Nephron (organoid): ENCODE results near the gene CRACR2B.
A peak's percentile ranks its signal among the peaks of the same experiment; 100 is the strongest.

ENCODE experiments used
- H3K27ac Mint-ChIP-seq, 3 experiments: 2 replicates each; pipeline ENCODE4 v1.8.0; 2020; ENCODE audit warnings: mixed read lengths in 3 of 3, mild to moderate bottlenecking in 2 of 3, moderate library complexity in 1 of 3
- H3K27me3 Mint-ChIP-seq: 2 replicates; pipeline ENCODE4 v1.8.0; 2021; ENCODE audit warnings: low read depth, mild to moderate bottlenecking, moderate library complexity, mixed read lengths
- H3K36me3 Mint-ChIP-seq: 2 replicates; pipeline ENCODE4 v1.8.0; 2020; ENCODE audit warnings: low read depth, mixed read lengths
- H3K4me1 Mint-ChIP-seq: 2 replicates; pipeline ENCODE4 v1.8.0; 2020; ENCODE audit warnings: mixed read lengths
- H3K4me3 Mint-ChIP-seq, 3 experiments: 2 replicates each; pipeline ENCODE4 v1.8.0; 2020; ENCODE audit warnings: mild to moderate bottlenecking in 3 of 3, mixed read lengths in 3 of 3, moderate library complexity in 2 of 3
- H3K9me3 Mint-ChIP-seq: 2 replicates; pipeline ENCODE4 v1.8.0; 2020; ENCODE audit warnings: mixed read lengths
- TF ChIP-seq, protein P1 (sequence below), 3 experiments: fragments of 200-600 bp; sonication (generic); IDR thresholded peaks; one replicate each; pipeline ENCODE4 v1.5.0; 2021; ENCODE audit warnings: antibody characterized with exemption in 3 of 3; ENCODE audit not compliant: unreplicated experiment in 3 of 3

Gene CRACR2B

DNA sequence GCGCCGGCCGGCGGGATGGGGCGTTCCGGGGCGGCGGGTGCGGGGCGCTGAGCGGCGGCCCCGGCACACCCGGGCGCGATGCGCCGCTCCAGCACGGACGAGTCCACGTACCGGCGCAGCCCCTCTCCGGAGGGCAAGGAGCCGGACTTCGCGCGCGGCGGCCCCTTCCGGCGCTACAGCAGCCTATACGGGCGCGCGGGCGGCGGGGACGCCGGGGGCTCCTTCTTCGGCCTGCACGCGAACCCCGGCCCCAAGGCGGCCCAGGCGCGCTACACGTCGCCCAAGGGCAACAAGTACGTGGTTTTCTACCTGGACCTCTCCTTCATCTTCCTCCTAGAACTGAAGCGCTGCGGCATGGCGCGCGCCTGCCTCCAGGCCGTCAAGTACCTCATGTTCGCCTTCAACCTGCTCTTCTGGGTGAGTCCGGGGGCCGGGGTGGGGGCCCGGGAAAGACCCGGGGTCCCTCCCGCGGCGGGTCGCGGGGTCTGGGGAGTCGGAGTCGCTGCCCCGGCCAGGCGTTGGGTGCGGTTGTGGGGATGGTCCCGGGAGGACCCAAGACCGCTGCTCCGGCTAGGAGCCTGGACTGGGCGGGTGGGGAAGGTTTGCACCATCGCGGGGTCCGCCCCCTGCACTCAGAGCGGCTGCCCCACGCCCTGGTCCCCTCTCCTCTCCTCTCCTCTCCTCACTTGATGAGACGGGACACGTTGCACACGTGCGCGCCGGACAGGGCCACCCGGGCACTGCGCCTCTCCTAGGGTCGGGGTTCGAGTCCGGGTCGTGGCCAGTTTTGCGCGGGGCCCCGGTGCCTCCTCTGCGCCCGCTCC is 22.4 kb downstream of the CRACR2B start:
- Mint-ChIP-seq H3K27ac (no peak overlapping the region), H3K4me3 (peak overlapping the region; percentile 82 to 85 (median 85)), H3K27me3 (peaks cover 4% of the 10 kb centered on the region), H3K36me3 (no peaks in the 10 kb centered on the region), H3K4me1 (peaks cover 9% of the 10 kb centered on the region), H3K9me3 (no peaks in the 10 kb centered on the region)
- TF ChIP-seq, protein P1, sequence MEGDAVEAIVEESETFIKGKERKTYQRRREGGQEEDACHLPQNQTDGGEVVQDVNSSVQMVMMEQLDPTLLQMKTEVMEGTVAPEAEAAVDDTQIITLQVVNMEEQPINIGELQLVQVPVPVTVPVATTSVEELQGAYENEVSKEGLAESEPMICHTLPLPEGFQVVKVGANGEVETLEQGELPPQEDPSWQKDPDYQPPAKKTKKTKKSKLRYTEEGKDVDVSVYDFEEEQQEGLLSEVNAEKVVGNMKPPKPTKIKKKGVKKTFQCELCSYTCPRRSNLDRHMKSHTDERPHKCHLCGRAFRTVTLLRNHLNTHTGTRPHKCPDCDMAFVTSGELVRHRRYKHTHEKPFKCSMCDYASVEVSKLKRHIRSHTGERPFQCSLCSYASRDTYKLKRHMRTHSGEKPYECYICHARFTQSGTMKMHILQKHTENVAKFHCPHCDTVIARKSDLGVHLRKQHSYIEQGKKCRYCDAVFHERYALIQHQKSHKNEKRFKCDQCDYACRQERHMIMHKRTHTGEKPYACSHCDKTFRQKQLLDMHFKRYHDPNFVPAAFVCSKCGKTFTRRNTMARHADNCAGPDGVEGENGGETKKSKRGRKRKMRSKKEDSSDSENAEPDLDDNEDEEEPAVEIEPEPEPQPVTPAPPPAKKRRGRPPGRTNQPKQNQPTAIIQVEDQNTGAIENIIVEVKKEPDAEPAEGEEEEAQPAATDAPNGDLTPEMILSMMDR (IDR thresholded peaks at IDR 0.05; ENCODE audit: unreplicated experiment in 3 of 3): no peak

DNA sequence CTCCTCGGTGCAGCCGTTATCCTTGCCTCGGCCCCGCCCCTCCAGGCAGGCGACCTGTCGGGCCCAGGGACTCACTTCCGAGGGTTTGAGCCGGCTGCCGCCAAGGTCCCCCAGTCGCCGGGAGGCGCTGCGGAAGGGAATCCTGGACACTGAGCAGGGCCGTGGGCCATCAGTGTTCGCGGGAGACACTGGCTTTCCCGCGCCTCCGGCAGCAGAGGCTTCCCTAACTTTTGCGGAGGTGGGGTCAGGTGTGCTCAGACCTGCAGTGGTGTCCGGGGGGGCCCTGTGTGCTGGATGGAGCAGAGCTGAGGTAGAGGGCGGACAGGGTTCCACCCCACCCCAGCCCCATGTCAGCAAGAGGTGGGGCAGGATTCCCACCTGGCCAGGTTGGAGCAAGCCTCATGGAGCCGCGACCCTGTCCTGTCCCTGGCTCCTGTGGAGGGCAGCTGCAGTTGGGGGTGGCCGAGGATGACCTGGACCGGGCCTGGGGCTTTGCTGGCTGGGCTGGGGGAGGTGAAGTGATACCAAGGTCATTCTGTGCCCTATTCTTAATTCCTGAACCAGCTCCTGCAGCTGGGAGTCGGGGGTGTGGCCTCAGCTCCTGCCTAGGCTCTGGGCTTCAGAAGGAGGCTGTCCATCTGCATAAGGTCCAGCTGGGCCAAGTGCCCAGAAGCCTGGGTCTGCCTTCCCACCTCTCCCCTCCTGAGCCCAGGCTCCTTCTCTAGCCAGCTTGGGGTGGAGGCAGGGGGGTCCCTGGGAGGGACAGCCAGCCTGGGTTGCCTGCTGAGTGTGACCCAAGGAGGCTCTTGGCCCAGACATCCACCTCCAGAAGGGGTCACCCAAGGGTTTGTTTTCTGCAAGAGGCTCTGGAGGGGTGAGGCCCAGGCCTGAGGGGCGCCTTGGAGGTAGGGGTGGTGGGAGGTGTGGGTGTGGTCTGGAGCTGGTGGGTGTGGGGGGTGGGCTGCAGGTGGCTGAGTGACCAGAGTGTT is 23.4 kb downstream of the CRACR2B start:
- no peaks in the 10 kb centered on the region for H3K36me3 Mint-ChIP-seq
- peak overlapping the region; percentile 80 to 84 (median 82) for H3K4me3 Mint-ChIP-seq
- H3K9me3 Mint-ChIP-seq: no peaks in the 10 kb centered on the region
- no peak overlapping the region for H3K27ac Mint-ChIP-seq
- TF ChIP-seq, protein P1 (IDR thresholded peaks at IDR 0.05; ENCODE audit: unreplicated experiment in 3 of 3): peak in 1 of 3 experiments; percentile 12
- peaks cover 9% of the 10 kb centered on the region for H3K4me1 Mint-ChIP-seq
- peaks cover 4% of the 10 kb centered on the region for H3K27me3 Mint-ChIP-seq

DNA sequence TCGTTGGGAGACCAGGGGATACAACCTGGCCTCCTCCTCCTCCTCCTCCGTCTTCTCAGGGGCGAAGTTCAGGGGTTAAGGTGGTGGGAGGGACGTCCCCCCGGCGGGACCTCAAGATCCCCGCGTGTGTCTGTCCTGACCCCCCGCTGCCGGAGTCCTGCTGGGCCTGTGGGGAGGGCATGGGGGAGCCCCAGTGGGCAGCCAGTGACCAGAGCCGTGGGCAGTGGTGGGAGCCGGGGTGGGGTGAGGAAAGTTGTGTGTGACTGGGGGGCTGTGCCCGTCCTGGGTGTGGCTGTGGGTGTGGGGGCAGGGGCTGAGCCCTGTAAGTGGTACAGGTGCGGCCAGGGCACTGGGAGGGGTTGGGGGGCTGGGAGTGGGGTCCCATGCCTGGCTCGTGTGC is 25.0 kb downstream of the CRACR2B start:
- TF ChIP-seq, protein P1 (IDR thresholded peaks at IDR 0.05; ENCODE audit: unreplicated experiment in 3 of 3): no peak
- H3K36me3 Mint-ChIP-seq: no peaks in the 10 kb centered on the region
- peaks cover 9% of the 10 kb centered on the region for H3K4me1 Mint-ChIP-seq
- H3K9me3 Mint-ChIP-seq: no peaks in the 10 kb centered on the region
- H3K27me3 Mint-ChIP-seq: peaks cover 4% of the 10 kb centered on the region
- H3K27ac Mint-ChIP-seq: no peak overlapping the region
- peak overlapping the region in 2 of 3 experiments; percentile 28 to 34 for H3K4me3 Mint-ChIP-seq

DNA sequence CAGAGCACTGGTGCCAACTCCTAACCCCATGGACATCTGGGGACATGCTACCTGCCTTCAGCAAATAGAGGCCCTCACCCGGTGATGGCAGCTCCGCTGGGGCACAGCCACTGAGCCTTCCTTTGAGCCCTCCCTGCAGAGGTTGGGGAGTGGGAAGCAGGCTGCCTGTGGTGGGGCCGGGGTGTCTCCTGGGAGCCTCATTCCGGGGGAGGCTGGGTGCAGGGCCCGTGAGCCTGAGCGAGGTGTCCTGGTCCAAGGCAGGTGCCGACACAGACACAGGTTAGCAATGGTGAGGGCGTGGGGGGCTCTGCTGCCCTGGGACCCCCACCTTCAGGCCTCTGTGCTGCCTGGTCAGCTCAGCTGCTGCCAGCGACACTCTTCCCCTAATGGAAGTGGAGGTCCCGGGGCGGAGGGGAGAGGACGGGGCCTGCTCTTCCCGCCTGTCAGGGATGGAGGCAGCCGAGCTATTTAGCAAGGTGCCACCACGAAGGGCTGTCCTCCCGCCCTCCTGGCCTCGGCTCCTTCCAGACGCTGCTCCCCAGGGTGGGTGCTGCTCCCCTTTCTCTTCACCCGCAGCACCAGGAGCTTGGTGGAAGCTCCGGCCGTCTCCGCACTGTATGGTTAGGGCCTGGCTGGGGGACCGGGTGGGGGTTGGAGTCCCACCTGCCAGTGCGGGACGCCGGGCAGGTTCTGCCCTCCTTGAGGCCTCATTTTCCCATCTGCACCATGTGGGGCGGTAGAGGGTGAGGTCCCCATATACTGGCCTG is 26.1 kb downstream of the CRACR2B start:
- H3K9me3 Mint-ChIP-seq: no peaks in the 10 kb centered on the region
- no peaks in the 10 kb centered on the region for H3K36me3 Mint-ChIP-seq
- H3K4me1 Mint-ChIP-seq: peaks cover 9% of the 10 kb centered on the region
- H3K27me3 Mint-ChIP-seq: peaks cover 4% of the 10 kb centered on the region
- no peak overlapping the region for H3K27ac Mint-ChIP-seq
- no peak overlapping the region for H3K4me3 Mint-ChIP-seq
- TF ChIP-seq, protein P1 (IDR thresholded peaks at IDR 0.05; ENCODE audit: unreplicated experiment in 3 of 3): no peak

DNA sequence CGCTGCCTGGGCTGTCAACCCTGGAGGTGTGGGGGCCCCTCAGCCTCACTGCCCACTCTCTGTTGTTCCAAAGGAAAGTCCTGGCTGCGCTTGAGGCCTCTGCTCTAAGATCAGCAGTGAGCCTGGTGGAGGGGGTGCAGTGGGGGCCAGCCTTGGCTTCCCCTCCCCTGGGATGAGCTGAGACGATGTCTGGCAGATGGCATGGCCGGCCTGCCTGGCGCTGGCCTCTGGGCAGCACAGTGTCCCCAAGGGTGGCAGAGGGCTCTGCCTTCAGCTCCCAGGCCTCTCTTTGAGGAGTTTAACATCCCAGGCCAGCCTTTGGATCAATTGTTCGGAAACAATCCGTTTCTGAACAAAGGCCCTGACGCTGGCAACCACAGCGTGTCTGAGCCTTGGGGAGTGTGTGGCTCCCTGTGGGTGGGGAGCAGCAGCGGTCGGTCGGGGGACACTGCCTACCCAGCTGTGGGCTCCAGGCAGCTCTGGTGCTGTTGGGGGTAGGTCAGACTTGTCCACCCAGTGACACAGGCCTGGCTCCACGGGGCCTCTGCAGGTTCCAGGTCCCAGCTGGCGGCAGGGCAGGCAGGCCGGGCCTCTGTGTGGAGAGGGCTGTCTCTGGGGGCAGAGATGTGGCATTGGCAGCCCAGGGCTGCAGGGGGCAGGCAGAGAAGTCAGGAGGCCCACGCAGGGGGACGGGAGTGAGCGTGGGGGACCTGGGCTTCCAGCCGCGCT is 27.0 kb downstream of the CRACR2B start:
- peaks cover 14% of the 10 kb centered on the region for H3K4me1 Mint-ChIP-seq
- TF ChIP-seq, protein P1 (IDR thresholded peaks at IDR 0.05; ENCODE audit: unreplicated experiment in 3 of 3): no peak
- peak overlapping the region in 2 of 3 experiments; percentile 28 to 52 for H3K27ac Mint-ChIP-seq
- no peaks in the 10 kb centered on the region for H3K36me3 Mint-ChIP-seq
- H3K9me3 Mint-ChIP-seq: no peaks in the 10 kb centered on the region
- peak overlapping the region in 1 of 3 experiments; percentile 49 for H3K4me3 Mint-ChIP-seq
- peaks cover 4% of the 10 kb centered on the region for H3K27me3 Mint-ChIP-seq
